Measurements from ENCODE around the gene CITED1.

DNA sequence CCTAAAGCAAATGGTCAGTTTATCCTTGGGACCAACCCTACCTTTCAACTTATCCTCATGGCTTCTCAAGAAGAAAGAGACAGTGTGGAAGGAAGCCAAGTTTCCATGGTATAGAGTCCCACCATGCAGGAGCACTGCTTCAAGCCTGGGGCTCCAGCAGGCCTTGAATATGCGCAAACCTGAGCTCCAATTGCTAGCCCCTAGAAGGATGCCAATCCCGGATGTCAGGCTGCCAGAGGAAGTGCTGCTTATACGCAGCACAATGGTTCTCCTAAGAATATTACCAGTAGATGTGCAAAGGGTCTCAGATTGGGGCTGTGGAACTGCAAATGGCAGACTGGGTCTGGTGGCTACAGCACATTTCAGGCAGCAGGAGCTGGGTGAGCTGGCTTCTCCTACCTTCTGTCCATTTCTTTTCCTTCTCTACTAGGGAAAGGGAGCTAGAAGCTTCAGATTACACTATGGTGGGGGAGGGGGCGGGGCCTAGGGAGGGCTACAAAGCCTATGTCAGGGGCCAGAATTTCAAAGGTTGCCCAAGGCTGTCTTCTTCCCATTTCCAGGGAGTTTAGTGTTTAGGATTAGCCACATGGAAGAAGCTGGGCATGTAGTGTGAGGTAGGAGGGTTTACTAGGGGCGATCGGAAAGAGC lies 40.7 kb upstream of the CITED1 start:
- TF ChIP-seq, protein P1, sequence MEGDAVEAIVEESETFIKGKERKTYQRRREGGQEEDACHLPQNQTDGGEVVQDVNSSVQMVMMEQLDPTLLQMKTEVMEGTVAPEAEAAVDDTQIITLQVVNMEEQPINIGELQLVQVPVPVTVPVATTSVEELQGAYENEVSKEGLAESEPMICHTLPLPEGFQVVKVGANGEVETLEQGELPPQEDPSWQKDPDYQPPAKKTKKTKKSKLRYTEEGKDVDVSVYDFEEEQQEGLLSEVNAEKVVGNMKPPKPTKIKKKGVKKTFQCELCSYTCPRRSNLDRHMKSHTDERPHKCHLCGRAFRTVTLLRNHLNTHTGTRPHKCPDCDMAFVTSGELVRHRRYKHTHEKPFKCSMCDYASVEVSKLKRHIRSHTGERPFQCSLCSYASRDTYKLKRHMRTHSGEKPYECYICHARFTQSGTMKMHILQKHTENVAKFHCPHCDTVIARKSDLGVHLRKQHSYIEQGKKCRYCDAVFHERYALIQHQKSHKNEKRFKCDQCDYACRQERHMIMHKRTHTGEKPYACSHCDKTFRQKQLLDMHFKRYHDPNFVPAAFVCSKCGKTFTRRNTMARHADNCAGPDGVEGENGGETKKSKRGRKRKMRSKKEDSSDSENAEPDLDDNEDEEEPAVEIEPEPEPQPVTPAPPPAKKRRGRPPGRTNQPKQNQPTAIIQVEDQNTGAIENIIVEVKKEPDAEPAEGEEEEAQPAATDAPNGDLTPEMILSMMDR (conservative IDR thresholded peaks at IDR 0.05; ENCODE audit: low read depth, low read length): no peak
- no peak for TF ChIP-seq EZH2phosphoT487 (IDR thresholded peaks at IDR 0.05; ENCODE audit: borderline replicate concordance, low read length)
- no peak for TF ChIP-seq EZH2 (IDR thresholded peaks at IDR 0.05; ENCODE audit: low read length, unreplicated experiment)

Data from PC-3 (cell line).